ENCODE results near the gene RYR1.
"Not testable (repeated sequence)": the region's sequence is repeated elsewhere in the genome, so short reads cannot be mapped to it uniquely, and the experiment has no call there.

The RYR1 gene

DNA sequence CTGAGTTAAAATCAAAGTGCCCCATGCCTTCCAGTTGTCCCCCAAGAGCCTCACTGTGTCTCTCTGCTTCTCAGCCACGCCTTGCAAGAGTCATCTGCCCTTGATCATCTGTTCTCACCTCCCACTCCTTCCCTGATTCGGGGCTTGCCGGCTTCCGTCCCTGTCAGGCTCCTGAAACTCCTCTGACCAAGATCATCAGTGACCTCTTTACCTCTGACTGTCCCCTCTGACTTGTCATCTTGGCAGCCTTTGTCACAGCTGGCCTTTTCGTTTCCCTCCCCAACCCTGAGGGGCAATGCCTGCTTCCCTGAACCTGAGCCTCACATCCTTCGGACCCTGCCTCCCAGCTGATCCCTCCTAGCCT is 117.9 kb downstream of the RYR1 start:
- H3K36me3 ChIP-seq (ENCODE audit: insufficient read depth, insufficient read length, low read length): no peaks in the 10 kb centered on the region
- H3K4me3 ChIP-seq (ENCODE audit: insufficient read length, low read depth): no peak overlapping the region
- H3K9me3 ChIP-seq (ENCODE audit: insufficient read depth, low read length): no peaks in the 10 kb centered on the region
- DNase-seq (ENCODE audit: low read depth, low spot score): no peak
- no peaks in the 10 kb centered on the region for H3K27me3 ChIP-seq (ENCODE audit: insufficient read depth, insufficient read length)
- H3K9ac ChIP-seq (ENCODE audit: insufficient read length, low read depth): no peak overlapping the region
- no peak for TF ChIP-seq YY1 (IDR thresholded peaks at IDR 0.05; ENCODE audit: insufficient read depth, insufficient read length)
- TF ChIP-seq SUZ12 (IDR thresholded peaks at IDR 0.05; ENCODE audit: extremely low read depth, insufficient read depth, insufficient read length): no peak
- no peak for TF ChIP-seq ZNF274 (IDR thresholded peaks at IDR 0.05; ENCODE audit: low read depth, low read length)
- H3K4me1 ChIP-seq (ENCODE audit: insufficient read depth, insufficient read length): no peaks in the 10 kb centered on the region

DNA sequence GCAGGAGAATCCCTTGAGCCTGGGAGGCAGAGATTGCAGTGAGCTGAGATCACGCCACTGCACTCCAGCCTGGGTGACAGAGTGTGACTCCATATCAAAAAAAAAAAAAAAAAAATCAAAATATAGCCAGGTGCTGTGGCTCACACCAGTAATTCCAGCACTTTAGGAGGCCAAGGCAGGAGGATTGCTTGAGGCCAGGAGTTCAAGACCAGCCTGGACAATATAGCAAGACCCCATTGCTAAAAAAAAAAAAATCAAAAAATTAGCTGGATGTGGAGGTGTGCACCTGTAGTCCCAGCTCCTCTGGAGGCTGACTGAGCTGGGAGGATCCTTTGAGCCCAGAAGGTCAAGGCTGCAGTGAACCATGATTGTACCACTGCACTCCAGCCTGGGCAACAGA is 119.7 kb downstream of the RYR1 start:
- not testable (repeated sequence) for H3K27me3 ChIP-seq (ENCODE audit: insufficient read depth, insufficient read length); H3K9ac ChIP-seq (ENCODE audit: insufficient read length, low read depth); H3K4me3 ChIP-seq (ENCODE audit: insufficient read length, low read depth); H3K36me3 ChIP-seq (ENCODE audit: insufficient read depth, insufficient read length, low read length); H3K9me3 ChIP-seq (ENCODE audit: insufficient read depth, low read length); H3K4me1 ChIP-seq (ENCODE audit: insufficient read depth, insufficient read length); DNase-seq (ENCODE audit: low read depth, low spot score)

DNA sequence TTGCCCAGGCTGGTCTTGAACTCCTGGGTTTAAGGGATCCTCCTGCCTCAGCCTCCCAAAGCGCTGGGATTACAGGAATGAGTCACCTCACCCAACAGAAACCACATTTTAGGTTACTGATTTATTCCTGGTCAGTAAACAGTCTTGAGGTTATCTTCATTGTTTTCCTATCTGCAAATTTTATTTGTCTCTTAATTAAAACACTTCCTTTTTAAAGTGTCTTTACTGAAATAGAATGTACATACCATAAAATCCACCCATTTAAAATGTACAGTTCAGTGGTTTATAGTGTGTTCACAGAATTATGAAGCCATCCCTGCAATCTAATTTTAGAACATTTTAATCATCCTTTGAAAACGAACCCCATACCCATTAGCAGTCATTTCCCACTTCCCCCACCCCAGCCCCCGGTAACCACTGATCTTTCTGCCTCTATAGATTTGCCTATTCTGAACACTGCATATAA is 121.2 kb downstream of the RYR1 start:
- no peak for TF ChIP-seq ZNF274 (IDR thresholded peaks at IDR 0.05; ENCODE audit: low read depth, low read length)
- no peak for TF ChIP-seq YY1 (IDR thresholded peaks at IDR 0.05; ENCODE audit: insufficient read depth, insufficient read length)
- no peak for TF ChIP-seq SUZ12 (IDR thresholded peaks at IDR 0.05; ENCODE audit: extremely low read depth, insufficient read depth, insufficient read length)
- no peak for DNase-seq (ENCODE audit: low read depth, low spot score)
- no peaks in the 10 kb centered on the region for H3K4me1 ChIP-seq (ENCODE audit: insufficient read depth, insufficient read length)
- H3K9ac ChIP-seq (ENCODE audit: insufficient read length, low read depth): no peak overlapping the region
- no peaks in the 10 kb centered on the region for H3K9me3 ChIP-seq (ENCODE audit: insufficient read depth, low read length)
- no peaks in the 10 kb centered on the region for H3K36me3 ChIP-seq (ENCODE audit: insufficient read depth, insufficient read length, low read length)
- no peaks in the 10 kb centered on the region for H3K27me3 ChIP-seq (ENCODE audit: insufficient read depth, insufficient read length)
- no peak overlapping the region for H3K4me3 ChIP-seq (ENCODE audit: insufficient read length, low read depth)

- no peaks in the 10 kb centered on the region for H3K36me3 ChIP-seq (ENCODE audit: insufficient read depth, insufficient read length, low read length)
- TF ChIP-seq SUZ12 (IDR thresholded peaks at IDR 0.05; ENCODE audit: extremely low read depth, insufficient read depth, insufficient read length) (no peak), ZNF274 (IDR thresholded peaks at IDR 0.05; ENCODE audit: low read depth, low read length) (no peak), YY1 (IDR thresholded peaks at IDR 0.05; ENCODE audit: insufficient read depth, insufficient read length) (no peak)
- no peaks in the 10 kb centered on the region for H3K27me3 ChIP-seq (ENCODE audit: insufficient read depth, insufficient read length)
- no peak overlapping the region for H3K4me3 ChIP-seq (ENCODE audit: insufficient read length, low read depth)
- no peak overlapping the region for H3K9ac ChIP-seq (ENCODE audit: insufficient read length, low read depth)
- H3K4me1 ChIP-seq (ENCODE audit: insufficient read depth, insufficient read length): no peaks in the 10 kb centered on the region
- no peak for DNase-seq (ENCODE audit: low read depth, low spot score)
- H3K9me3 ChIP-seq (ENCODE audit: insufficient read depth, low read length): no peaks in the 10 kb centered on the region
Measured at GRCh38 chr19:38555200-38555599, 121.7 kb downstream of the RYR1 start.

- no peak for TF ChIP-seq ZNF274 (IDR thresholded peaks at IDR 0.05; ENCODE audit: low read depth, low read length)
- TF ChIP-seq SUZ12 (IDR thresholded peaks at IDR 0.05; ENCODE audit: extremely low read depth, insufficient read depth, insufficient read length): no peak
- no peak for TF ChIP-seq YY1 (IDR thresholded peaks at IDR 0.05; ENCODE audit: insufficient read depth, insufficient read length)
- Histone ChIP-seq H3K4me3 (ENCODE audit: insufficient read length, low read depth) (no peak overlapping the region), H3K4me1 (ENCODE audit: insufficient read depth, insufficient read length) (no peaks in the 10 kb centered on the region), H3K27me3 (ENCODE audit: insufficient read depth, insufficient read length) (no peaks in the 10 kb centered on the region), H3K9me3 (ENCODE audit: insufficient read depth, low read length) (no peaks in the 10 kb centered on the region), H3K9ac (ENCODE audit: insufficient read length, low read depth) (no peak overlapping the region), H3K36me3 (ENCODE audit: insufficient read depth, insufficient read length, low read length) (no peaks in the 10 kb centered on the region)
- no peak for DNase-seq (ENCODE audit: low read depth, low spot score)
Measured at GRCh38 chr19:38556521-38557174, 123.2 kb downstream of the RYR1 start.

DNA sequence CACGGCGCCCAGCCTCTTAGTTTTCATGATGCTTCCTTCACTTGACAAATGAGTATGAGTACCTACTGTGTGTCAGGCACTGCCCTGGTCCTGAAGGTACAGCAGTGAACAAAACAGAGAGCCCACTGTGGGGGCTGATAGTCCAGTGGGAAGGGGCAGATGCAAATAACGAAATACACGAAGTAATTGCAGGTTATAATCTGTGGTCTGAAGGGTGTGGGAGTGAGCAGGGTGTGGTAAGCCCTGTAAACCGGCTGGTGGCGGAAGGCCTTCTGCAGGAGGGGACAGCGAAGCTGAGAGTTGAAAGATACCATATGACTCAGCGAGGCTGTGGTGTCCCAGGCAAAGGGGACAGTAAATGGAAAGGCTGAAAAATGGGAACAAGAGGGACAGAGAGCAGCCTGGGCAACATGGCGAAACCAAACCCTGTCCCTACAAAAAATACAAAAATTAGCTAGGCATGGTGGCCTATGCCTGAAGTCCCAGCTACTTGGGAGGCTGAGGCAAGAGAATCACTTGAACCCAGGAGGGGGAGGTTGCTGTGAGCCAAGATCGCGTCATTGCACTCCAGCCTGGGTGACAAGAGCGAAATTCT is 123.8 kb downstream of the RYR1 start:
- TF ChIP-seq SUZ12 (IDR thresholded peaks at IDR 0.05; ENCODE audit: extremely low read depth, insufficient read depth, insufficient read length): no peak
- TF ChIP-seq ZNF274 (IDR thresholded peaks at IDR 0.05; ENCODE audit: low read depth, low read length): no peak
- no peak for TF ChIP-seq YY1 (IDR thresholded peaks at IDR 0.05; ENCODE audit: insufficient read depth, insufficient read length)
- no peak for DNase-seq (ENCODE audit: low read depth, low spot score)
- no peak overlapping the region for H3K9ac ChIP-seq (ENCODE audit: insufficient read length, low read depth)
- H3K4me1 ChIP-seq (ENCODE audit: insufficient read depth, insufficient read length): no peaks in the 10 kb centered on the region
- no peak overlapping the region for H3K4me3 ChIP-seq (ENCODE audit: insufficient read length, low read depth)
- no peaks in the 10 kb centered on the region for H3K27me3 ChIP-seq (ENCODE audit: insufficient read depth, insufficient read length)
- H3K36me3 ChIP-seq (ENCODE audit: insufficient read depth, insufficient read length, low read length): no peaks in the 10 kb centered on the region
- no peaks in the 10 kb centered on the region for H3K9me3 ChIP-seq (ENCODE audit: insufficient read depth, low read length)

GRCh38 chr19:38558933-38559332 is 125.4 kb downstream of the RYR1 start:
- not testable (repeated sequence) for H3K9ac ChIP-seq (ENCODE audit: insufficient read length, low read depth); H3K36me3 ChIP-seq (ENCODE audit: insufficient read depth, insufficient read length, low read length); H3K27me3 ChIP-seq (ENCODE audit: insufficient read depth, insufficient read length); H3K4me1 ChIP-seq (ENCODE audit: insufficient read depth, insufficient read length); H3K4me3 ChIP-seq (ENCODE audit: insufficient read length, low read depth); H3K9me3 ChIP-seq (ENCODE audit: insufficient read depth, low read length); DNase-seq (ENCODE audit: low read depth, low spot score)

Data from NT2/D1 (cell line).